Activated CD4-positive, alpha-beta T cell treated with anti-CD3 and anti-CD28 coated beads, Interleukin-2, amount 50 U/mL, for 16 hours (primary cell): Measurements from ENCODE around the gene EIF5AL1.
"Not testable (repeated sequence)": the region's sequence is repeated elsewhere in the genome, so short reads cannot be mapped to it uniquely, and the experiment has no call there.

Experiments
- DNase-seq: peaks from one replicate; pipeline ENCODE4 v3.0.0-alpha.2; 2020

Gene EIF5AL1

GRCh38 chr10:79511891-79512583, at the start of gene EIF5AL1:
EIF5AL1 (plus strand) TSS chr10:79512533; CDS start chr10:79512650, 117 bp downstream.
- DNase-seq, result not testable (repeated sequence)

- no peak for DNase-seq
Observed at GRCh38 chr10:79463578-79464496, 48.5 kb upstream of the EIF5AL1 start.

- no peak for DNase-seq
Observed at GRCh38 chr10:79465341-79465740, 47.0 kb upstream of the EIF5AL1 start.

GRCh38 chr10:79468015-79468560, 44.2 kb upstream of the EIF5AL1 start:
- DNase-seq, result no peak

GRCh38 chr10:79468841-79469585, 43.3 kb upstream of the EIF5AL1 start:
- no peak for DNase-seq

- DNase-seq, result no peak
Observed at GRCh38 chr10:79470096-79470495, 42.2 kb upstream of the EIF5AL1 start.

GRCh38 chr10:79471776-79472175, 40.6 kb upstream of the EIF5AL1 start:
- no peak for DNase-seq

GRCh38 chr10:79472449-79472848, 39.9 kb upstream of the EIF5AL1 start:
- no peak for DNase-seq

- no peak for DNase-seq
Observed at GRCh38 chr10:79472951-79473350, 39.4 kb upstream of the EIF5AL1 start.

- DNase-seq, result no peak
Observed at GRCh38 chr10:79473496-79474095, 38.7 kb upstream of the EIF5AL1 start.

GRCh38 chr10:79475119-79475653, 37.1 kb upstream of the EIF5AL1 start:
- DNase-seq, result no peak

GRCh38 chr10:79475877-79476276, 36.5 kb upstream of the EIF5AL1 start:
- DNase-seq, result no peak

- DNase-seq, result no peak
Observed at GRCh38 chr10:79476645-79477044, 35.7 kb upstream of the EIF5AL1 start.

GRCh38 chr10:79477456-79477855, 34.9 kb upstream of the EIF5AL1 start:
- DNase-seq, result no peak

- DNase-seq, result no peak
Observed at GRCh38 chr10:79479283-79479909, 32.9 kb upstream of the EIF5AL1 start.

GRCh38 chr10:79482304-79482703, 30.0 kb upstream of the EIF5AL1 start:
- no peak for DNase-seq

- no peak for DNase-seq
Observed at GRCh38 chr10:79482741-79483140, 29.6 kb upstream of the EIF5AL1 start.

- no peak for DNase-seq
Observed at GRCh38 chr10:79483299-79483698, 29.0 kb upstream of the EIF5AL1 start.

- DNase-seq, result no peak
Observed at GRCh38 chr10:79483948-79484347, 28.4 kb upstream of the EIF5AL1 start.

GRCh38 chr10:79484476-79484875, 27.9 kb upstream of the EIF5AL1 start:
- no peak for DNase-seq

GRCh38 chr10:79487296-79488194, 24.8 kb upstream of the EIF5AL1 start:
- DNase-seq, result peak; percentile 45
